IPS-NIHi7 (cell line): ENCODE measurements around the gene DOC2B.

Source experiments
- DNase-seq: peaks from one replicate; pipeline ENCODE4 v3.0.0; 2012; ENCODE audit warnings: mixed read lengths; ENCODE audit errors: extremely low spot score

The DOC2B gene

GRCh38 chr17:162689-163088 is 18.8 kb downstream of the DOC2B start:
- DNase-seq: no peak

- DNase-seq: no peak
Observed at GRCh38 chr17:161481-161880, 20.0 kb downstream of the DOC2B start.

- no peak for DNase-seq
Observed at GRCh38 chr17:160336-160735, 21.1 kb downstream of the DOC2B start.

GRCh38 chr17:159609-160008 is 21.8 kb downstream of the DOC2B start:
- no peak for DNase-seq

DNA sequence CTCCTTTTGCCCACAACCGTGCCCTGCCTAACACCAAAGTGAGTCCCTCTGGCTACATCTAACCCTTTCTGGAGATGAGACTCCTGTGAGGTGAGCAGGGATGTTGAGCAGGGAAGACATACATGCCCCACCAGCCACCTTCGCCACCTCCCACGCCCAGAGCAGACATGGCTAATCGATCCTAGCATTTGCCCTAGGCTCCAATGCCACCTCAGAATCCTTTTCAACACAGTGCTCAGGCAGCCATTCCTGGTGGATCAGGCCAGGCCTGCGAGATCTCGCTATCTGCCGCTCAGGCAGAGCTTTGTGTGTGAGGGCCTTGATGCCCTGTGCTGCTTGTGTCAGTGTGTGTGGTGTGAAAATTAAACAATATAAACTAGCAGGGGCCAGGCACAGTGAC is 23.1 kb downstream of the DOC2B start:
- no peak for DNase-seq

DNA sequence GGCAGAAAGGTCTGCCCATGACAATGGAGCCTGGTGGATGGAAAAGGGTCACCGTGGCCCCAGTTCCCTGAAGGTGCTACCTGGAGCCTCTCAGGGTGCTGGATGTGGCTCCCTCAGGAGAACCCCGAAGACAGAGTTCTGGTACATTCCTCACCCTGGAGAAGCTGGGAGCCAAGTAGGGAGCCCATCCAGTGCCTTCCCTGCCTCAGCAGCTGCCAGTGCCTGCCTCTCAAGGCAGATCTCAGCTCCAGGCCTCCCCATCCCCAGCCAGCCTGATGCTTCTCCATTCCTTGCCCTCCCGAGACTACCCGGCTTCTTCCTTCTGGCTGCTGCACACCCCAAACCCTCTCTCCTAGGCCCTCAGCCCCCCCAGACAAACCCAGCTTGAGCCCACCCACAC is 23.5 kb downstream of the DOC2B start:
- DNase-seq: no peak

DNA sequence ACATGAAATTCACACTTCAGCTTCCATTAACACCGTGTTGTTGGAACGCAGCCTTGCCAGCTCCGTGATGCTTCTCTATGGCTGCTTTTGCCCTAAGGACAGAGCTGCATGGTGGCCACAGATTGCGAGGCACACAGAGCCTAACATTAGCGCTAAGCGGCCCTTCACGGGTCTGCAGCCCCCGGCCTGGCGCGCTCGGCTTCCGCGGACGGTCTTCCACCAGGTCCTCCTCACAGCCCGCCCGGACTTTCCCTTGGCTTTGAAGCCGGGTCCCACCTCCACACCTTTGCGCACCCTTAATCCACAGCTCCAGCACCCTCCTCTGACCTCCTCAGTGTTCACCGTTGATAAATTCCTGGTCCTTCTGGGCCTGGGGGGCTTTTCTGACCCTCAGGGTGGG is 24.5 kb downstream of the DOC2B start:
- no peak for DNase-seq

- no peak for DNase-seq
Observed at GRCh38 chr17:156094-156621, 25.3 kb downstream of the DOC2B start.

GRCh38 chr17:155576-155975 is 25.9 kb downstream of the DOC2B start:
- DNase-seq: no peak

GRCh38 chr17:153851-154250 is 27.6 kb downstream of the DOC2B start:
- DNase-seq: no peak

DNA sequence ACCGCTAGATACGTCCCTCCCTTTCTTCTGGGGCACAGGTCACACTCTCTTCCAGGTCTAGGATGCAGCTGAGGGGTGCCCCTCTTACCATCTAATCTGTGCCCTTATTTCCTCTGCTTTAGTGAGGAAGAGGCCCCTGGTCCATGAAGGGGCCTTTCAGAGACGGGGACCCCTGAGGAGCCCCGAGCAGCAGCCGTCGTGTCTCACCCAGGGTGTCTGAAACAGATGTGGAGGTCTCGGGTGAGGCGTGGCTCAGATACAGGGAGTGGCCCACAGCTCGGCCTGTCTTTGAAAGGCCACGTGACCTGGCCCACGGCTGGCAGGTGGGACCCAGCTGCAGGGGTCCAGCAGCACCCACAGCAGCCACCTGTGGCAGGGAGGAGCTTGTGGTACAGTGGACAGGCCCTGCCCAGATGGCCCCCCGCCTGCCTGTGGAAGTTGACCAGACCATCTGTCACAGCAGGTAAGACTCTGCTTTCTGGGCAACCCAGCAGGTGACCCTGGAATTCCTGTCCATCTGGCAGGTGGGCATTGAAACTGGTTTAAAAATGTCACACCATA is 28.5 kb downstream of the DOC2B start:
- DNase-seq: no peak

GRCh38 chr17:151886-152859 is 29.3 kb downstream of the DOC2B start:
- no peak for DNase-seq

DNA sequence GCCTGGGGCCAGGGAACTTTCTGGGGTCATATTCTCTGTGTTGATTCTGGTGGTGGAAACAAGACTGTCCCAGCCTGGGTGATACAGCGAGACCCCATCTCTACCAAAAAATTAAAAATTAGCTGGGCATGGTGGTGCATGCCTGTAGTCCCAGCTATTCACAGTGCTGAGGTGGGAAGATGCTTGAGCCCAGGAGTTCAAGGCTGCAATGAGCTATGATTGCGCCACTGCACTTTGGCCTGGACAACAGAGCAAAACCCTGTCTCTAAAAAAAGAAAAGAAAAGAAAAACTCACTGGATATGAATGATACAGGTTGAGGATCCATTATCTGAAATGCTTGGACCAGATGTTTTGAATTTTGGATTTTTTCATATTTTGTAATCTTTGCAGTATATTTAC is 30.4 kb downstream of the DOC2B start:
- DNase-seq: no peak

DNA sequence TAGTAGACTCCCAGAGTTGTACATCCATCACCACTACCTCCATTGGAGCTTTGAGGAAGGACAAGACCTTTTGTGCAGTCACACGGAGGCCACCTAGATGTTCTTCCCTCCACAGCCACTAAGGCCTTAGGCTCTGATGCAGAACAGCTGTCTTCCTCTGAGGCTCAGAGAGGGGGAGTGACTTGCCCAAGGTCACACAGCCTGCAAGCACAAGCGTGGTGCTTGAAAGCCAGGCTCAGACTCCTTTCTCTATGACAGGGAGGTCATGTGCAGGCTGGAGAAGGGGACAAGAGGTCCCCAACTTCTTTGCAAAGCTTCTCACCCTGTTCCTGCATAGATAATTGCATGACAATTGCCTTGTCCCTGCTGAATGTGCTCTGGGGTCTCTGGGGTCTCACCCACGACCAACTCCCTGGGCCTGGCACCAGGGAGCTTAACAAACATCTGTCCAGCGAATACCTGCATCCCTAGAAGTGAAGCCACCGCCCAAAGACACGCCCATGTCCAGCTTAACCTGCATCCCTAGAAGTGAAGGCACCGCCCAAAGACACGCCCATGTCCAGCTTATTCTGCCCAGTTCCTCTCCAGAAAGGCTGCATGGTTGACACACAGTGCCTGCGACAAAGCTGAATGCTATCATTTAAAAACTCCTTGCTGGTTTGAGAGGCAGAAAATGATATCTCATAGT is 31.4 kb downstream of the DOC2B start:
- no peak for DNase-seq

GRCh38 chr17:149231-149630 is 32.2 kb downstream of the DOC2B start:
- no peak for DNase-seq

- no peak for DNase-seq
Observed at GRCh38 chr17:148757-149156, 32.7 kb downstream of the DOC2B start.

DNA sequence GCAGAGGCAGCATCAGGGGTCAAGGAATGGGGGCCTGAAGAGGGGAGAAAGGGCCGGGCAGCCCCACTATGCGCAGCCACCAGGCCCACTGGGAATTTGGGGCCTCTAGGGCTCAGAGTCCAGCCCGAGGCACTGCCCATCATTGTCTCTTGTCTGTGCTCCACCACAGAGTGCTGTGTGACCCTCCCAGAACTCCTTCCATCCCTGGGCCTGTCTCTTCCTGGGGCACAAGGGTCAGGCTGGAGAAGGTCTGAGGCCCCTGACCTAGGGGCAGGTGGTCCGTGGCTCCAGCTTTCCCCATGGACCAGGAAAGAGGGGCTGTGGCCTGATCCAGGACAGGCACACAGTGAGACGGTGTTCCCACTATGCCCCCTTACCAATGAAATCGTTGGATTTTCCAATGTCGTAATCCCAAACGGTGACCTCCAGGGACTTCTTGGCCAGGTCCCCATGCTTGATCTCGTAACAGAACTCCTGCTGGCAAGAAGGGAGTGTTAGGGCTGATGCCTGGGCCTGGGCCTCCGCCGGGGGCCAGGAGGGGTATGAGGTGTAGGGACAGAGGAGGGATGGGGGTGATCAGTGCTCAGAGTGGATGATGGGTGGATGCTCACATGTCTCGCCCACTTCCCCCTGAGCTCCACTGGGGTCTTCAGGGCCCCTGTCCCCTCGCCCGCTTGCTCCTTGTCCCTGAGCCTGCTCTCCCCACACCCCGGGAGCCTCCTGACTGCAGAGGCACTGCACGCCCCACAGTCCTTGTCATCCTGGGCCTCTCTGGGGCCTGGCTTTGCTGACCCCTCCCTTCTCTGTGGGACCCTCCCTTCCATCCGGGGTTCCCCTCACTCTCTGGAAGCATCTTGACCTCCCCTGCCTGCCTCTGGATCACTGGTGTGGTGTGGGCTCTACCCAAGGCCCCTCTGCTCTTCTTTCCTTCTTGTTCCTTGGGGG is 33.4 kb downstream of the DOC2B start:
- DNase-seq: no peak

DNA sequence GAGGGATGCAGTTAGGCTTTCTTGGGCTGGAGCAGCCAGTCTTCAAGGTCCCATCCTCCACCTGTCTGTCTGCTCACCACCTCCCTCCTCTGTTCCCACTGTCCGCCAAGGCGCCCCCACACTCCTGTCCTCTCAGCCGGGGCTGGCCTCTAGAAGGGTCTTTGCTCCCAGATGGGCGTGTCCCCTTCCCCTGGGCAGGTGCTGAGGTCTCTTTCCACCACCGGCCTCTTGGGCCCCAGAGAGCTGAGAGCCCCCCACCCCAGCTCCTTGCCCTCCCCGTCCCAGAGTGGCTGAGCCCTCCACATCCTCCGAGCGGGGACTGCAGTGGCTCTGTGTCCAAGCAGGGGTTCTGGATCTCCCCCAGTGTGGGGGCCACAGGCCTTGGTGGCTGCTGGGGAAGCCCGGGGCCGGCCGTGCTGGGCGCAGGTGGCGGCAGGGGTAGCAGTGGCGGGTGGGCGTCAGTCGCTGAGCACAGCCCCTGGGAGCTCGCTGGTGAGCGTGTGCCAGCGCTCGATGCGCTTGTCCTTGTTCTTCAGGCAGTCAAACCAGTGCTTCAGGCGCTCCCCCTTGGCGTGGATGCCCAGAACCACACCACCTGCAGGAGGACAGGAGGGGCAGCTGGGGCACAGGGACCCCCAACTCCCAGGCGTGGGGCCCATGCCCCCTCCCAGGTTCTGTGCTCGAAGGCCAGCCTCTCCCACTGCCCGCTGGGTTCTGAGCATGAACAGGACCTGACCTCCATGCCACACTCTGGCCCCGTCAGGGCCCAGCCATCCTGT is 34.3 kb downstream of the DOC2B start:
- no peak for DNase-seq

DNA sequence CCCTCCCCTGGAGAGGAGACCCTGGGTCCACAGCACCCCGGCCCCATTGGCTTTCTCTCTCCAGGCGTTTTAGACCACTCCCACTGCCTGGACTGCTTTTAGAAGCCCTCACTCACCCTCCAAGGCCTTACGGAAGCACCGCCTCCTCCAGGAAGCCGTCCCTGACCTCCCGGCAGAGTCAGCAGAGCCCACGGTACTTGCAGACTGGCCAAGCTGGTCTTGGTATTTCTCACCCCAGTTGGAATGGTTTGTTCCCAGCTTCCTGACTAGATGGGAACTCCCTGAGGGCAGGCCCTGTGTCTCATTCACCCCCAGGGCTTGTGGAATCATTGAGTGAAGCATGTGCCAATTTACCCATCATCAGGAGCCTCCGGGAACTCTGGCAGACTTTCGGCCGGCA is 34.9 kb downstream of the DOC2B start:
- no peak for DNase-seq

DNA sequence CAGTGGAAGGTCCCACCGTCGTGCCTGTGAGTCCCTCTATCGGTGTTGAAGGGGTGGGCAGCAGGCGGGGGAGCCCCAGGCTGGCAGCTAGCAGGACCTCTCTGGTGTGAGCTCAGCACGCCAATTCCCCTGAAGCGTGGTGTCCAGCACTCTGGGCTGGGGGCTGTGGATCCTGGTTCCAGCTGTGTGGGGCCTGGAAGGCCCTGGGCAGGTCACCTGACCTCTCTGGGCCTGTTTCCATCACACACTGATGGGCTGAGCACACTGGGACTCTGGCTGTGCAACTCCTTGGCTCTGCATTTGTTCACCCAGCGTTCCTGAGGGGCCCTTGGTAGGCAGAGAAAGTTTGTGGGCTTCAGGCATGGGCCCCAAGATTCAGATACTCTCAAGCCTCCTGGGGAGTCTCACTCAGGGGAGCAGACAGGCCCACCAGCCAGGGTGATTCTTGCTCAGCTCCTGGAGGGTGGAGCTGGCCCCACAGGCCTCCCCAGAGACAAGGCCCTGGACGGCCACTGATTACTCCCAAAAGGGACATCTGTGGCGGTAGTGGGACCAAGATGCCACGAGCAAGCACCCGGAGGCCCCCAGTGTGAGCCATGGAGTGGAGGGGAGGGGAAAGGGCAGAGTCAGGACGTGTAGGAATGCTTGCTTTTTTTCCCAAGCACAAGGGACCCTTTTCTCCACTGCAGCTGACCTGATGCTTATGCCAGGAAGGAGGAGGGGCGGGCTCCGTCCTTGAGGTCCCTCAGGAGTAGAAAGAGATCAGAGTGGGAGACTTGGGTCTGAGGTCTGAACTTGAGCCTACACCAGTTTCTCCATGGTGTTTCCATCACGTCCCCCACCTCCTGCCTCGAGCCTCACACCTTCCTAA is 35.5 kb downstream of the DOC2B start:
- no peak for DNase-seq
